Measurements from ENCODE around the gene LTBP3.
A peak's percentile ranks its signal among the peaks of the same experiment; 100 is the strongest.

Gene LTBP3

GRCh38 chr11:65491163-65491465 lies 67.0 kb downstream of the LTBP3 start:
- TF ChIP-seq, protein P1, sequence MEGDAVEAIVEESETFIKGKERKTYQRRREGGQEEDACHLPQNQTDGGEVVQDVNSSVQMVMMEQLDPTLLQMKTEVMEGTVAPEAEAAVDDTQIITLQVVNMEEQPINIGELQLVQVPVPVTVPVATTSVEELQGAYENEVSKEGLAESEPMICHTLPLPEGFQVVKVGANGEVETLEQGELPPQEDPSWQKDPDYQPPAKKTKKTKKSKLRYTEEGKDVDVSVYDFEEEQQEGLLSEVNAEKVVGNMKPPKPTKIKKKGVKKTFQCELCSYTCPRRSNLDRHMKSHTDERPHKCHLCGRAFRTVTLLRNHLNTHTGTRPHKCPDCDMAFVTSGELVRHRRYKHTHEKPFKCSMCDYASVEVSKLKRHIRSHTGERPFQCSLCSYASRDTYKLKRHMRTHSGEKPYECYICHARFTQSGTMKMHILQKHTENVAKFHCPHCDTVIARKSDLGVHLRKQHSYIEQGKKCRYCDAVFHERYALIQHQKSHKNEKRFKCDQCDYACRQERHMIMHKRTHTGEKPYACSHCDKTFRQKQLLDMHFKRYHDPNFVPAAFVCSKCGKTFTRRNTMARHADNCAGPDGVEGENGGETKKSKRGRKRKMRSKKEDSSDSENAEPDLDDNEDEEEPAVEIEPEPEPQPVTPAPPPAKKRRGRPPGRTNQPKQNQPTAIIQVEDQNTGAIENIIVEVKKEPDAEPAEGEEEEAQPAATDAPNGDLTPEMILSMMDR (IDR thresholded peaks at IDR 0.05), result no peak
- peaks cover 4% of the 10 kb centered on the region for H3K79me2 ChIP-seq
- H2AFZ ChIP-seq, result no peak overlapping the region
- H3K9ac ChIP-seq, result no peak overlapping the region
- no peaks in the 10 kb centered on the region for H3K36me3 ChIP-seq (ENCODE audit: control insufficient read depth, insufficient read depth, low read length)
- no peak overlapping the region for H3K4me3 ChIP-seq (ENCODE audit: low read depth, low read length)
- no peaks in the 10 kb centered on the region for H3K9me3 ChIP-seq (ENCODE audit: control insufficient read depth, low read length)
- H3K27ac ChIP-seq, result peak overlapping the region; percentile 100
- peaks cover 80% of the 10 kb centered on the region for H3K4me1 ChIP-seq
- H3K27me3 ChIP-seq (ENCODE audit: control insufficient read depth, insufficient read depth, low read length), result no peaks in the 10 kb centered on the region
- H3K4me2 ChIP-seq (ENCODE audit: low read length), result no peak overlapping the region

- no peaks in the 10 kb centered on the region for H3K36me3 ChIP-seq (ENCODE audit: control insufficient read depth, insufficient read depth, low read length)
- TF ChIP-seq, protein P1 (IDR thresholded peaks at IDR 0.05), result no peak
- H3K9me3 ChIP-seq (ENCODE audit: control insufficient read depth, low read length), result no peaks in the 10 kb centered on the region
- peak overlapping the region; percentile 61 for H3K4me2 ChIP-seq (ENCODE audit: low read length)
- no peak overlapping the region for H3K4me3 ChIP-seq (ENCODE audit: low read depth, low read length)
- peak overlapping the region; percentile 50 for H2AFZ ChIP-seq
- H3K4me1 ChIP-seq, result peaks cover 86% of the 10 kb centered on the region
- no peaks in the 10 kb centered on the region for H3K27me3 ChIP-seq (ENCODE audit: control insufficient read depth, insufficient read depth, low read length)
- peak overlapping the region; percentile 19 for H3K9ac ChIP-seq
- peak overlapping the region; percentile 100 for H3K27ac ChIP-seq
- H3K79me2 ChIP-seq, result peaks cover 4% of the 10 kb centered on the region
Observed at GRCh38 chr11:65489706-65490320, 68.3 kb downstream of the LTBP3 start.

- Histone ChIP-seq H3K79me2 (peaks cover 4% of the 10 kb centered on the region), H2AFZ (peak overlapping the region; percentile 50), H3K4me2 (ENCODE audit: low read length) (peak overlapping the region; percentile 61), H3K4me3 (ENCODE audit: low read depth, low read length) (no peak overlapping the region), H3K27me3 (ENCODE audit: control insufficient read depth, insufficient read depth, low read length) (no peaks in the 10 kb centered on the region), H3K36me3 (ENCODE audit: control insufficient read depth, insufficient read depth, low read length) (no peaks in the 10 kb centered on the region), H3K9me3 (ENCODE audit: control insufficient read depth, low read length) (no peaks in the 10 kb centered on the region), H3K9ac (peak overlapping the region; percentile 19), H3K27ac (peak overlapping the region; percentile 100), H3K4me1 (peaks cover 83% of the 10 kb centered on the region)
- TF ChIP-seq, protein P1 (IDR thresholded peaks at IDR 0.05), result no peak
Observed at GRCh38 chr11:65489035-65489705, 69.0 kb downstream of the LTBP3 start.

Measured in parathyroid adenoma (tissue), 2 donors.